ENCODE measurements around the gene POFUT2.
A peak's percentile ranks its signal among the peaks of the same experiment; 100 is the strongest.
"Not testable (repeated sequence)": the region's sequence is repeated elsewhere in the genome, so short reads cannot be mapped to it uniquely, and the experiment has no call there.

POFUT2 gene

DNA sequence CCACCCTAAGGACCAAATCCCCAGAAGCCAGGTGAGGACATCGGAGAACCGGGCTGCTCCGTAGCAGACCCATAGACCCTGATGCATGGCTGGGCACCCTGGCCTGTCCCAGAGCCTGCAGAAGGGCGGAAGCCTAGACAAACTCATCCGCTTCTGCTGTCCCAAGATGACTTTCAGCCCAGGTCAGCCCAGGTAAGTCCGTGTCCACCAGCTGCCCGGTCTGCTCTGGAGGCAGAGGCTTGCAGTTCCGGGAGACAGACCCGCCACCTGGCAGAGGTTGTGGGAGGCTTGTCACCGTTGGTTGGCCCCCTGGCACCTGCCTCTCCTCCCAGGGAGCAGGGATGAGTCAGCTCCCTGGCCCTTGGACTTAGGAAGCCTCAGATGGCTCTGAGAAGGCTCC, 22.8 kb upstream of the POFUT2 start:
- DNase-seq (ENCODE audit: low read depth in 2 of 2): no peak

DNA sequence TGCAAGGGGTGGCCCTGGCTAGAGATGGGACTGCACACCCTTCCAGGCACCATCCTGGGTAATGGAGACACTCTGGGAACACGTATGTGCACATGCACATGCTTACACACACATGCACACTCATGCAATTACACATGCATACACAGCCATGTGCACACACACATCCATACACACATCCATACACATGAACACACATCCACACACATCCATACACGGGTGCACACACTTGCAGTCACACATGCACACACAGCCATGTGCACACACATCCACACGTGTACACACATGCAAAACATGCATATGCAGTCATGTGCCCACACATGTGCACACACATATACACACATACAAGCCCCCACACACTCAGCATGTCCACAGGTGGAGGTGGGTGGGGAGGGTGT, 22.3 kb upstream of the POFUT2 start:
- DNase-seq (ENCODE audit: low read depth in 2 of 2): no peak

DNA sequence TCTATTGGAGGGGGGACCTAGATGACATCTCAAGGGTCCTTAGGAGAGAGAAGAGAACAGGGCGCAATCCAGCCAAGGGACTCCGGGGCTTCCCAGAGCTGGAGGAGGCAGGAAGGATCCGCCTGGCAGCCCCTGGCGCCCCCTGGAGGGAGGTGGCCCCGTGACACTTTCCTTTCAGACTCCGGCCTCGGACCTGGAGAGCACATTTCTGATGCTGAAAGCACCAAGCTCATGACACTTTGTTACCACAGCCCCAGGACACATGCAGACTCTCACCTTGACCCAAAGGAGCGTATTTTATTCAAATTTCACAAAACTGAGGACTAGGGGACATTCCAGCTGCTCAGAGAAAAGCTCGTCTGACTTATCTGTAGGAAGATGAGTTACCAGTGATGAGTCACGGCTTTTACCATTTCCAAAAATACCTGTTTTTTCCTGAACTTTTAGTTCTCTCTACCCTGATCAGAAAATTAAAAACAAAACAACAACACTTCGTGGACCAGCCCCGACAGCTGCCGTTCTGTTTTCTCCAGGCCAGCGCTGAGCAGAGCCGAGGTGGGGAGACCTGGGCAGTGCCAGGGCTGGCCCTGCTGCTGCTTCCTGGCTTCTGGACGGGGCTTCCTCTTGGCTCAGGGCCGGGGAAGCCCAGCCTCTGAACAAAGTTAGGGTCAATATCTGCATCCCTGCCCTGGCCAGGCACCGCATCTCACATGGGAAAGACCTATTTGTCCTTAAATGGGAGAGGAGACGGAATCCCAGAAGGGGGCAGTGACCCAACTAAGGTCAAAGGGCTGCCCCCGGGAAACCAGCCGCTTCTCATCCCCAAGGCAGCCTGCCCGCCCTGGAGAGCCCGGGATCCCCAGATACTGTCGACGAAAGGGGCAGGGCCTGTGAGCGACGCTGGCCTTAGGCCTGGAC, 21.6 kb upstream of the POFUT2 start:
- DNase-seq (ENCODE audit: low read depth in 2 of 2): no peak

DNA sequence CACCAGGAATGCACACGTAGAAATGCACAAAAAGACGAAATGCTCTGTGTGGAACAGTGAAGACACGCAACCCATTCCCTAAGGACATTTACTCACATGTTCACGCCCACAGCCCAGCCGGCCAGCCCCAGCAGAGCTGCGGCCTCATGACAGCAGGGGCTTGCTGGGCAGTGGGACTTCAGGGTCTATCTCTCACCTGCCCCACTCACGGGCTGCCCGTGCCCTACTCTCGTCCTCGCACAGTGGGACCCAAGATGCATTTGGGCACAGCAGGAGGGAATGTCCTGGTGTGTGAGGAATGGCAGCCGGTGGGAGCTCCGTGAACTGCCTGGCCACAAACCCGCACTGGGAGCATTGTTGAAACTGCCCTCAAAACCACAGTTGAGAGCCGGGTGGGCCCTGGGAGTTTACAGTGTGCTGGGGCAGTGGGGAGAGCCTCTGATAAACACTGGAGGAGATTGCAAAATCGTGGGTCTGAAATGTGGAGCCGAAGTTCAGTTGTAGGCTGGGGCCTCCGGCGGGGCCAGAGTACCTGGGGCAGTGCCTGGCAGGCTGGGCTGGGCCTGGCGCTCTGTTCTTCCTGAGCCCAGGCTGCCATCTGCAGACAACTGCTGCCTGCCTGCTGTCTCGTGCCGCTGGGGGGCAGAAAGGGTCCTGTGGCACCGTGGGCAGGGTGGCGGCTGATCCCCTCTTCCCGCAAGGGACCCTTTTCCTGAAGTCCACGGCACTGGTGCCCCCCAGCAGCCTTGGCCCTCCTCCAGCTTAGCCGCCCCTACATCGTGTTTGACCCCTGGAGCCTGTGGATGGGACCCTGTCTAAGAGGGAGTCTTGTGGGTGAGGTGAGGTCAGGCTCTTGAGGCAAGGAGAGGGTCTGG, 20.7 kb upstream of the POFUT2 start:
- DNase-seq (ENCODE audit: low read depth in 2 of 2): no peak

DNA sequence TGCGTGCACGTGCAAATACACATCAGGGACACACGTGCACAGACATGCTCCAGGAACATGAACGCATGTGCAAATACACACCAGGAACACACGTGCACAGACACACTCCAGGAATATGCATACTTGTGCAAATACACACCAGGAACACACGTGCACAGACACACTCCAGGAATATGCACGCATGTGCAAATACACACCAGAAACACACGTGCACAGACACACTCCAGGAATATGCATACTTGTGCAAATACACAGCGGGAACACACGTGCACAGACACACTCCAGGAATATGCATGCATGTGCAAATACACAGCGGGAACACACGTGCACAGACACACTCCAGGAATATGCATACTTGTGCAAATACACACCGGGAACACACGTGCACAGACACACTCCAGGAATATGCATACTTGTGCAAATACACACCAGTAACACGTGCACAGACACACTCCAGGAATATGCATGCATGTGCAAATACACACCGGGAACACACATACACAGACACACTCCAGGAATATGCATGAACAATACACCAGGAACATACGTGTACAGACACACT, 20.0 kb upstream of the POFUT2 start:
- DNase-seq (ENCODE audit: low read depth in 2 of 2): not testable (repeated sequence)

DNA sequence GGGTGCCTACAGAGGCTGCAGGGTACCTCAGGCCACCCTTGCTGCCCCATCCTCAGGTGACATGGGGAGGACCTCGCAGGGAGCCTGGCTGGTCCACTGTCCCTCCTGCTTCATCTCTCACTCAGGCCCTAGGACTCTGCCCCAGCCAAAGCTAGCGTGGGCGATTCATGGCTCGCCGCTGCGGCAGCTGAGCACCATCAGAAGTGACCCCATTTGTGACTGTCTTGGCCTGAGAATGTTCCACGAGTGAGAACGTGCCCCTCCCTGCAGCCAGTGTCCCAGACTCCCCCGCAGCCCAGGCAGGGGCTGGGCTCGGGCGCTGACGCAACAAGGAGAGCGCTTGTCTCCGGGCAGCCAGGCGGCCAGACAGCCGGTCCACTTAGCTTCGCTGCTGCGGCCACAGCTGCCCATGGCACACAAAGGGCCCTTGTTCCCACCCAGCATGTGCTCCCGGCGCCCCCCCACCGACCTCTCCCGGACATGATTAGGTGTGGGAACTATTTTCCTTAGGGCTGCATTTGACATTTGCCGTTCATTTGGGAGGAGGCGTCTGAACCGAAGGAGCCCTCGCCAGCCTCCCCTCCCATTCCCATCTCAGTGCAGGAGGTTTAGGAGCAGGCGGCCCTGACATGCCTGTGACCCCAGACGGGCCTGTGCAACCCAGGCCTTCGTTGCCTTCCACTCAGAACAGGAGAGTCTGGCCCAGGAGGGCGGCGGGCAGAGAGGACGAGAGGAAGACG, 19.3 kb upstream of the POFUT2 start:
- DNase-seq (ENCODE audit: low read depth in 2 of 2): no peak

DNA sequence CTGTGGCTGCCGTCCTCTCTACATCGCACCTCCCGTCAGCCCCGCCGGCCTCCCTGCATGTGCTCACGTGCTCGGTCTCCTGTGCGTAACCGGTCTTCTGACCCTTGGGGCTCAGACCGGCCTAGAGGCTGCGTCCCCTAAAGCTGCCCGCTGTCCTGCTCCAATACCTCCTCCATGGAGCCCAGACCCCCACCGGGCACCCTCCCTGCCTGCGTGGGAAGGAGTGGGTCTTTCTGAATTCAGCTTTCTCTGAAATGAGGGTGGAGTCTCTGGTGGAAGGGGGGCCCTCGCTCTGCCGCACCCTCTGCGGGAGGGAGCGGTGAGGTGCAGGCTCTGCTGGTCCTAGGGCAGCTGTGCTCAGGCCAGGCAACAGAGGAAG, 18.7 kb upstream of the POFUT2 start:
- DNase-seq (ENCODE audit: low read depth in 2 of 2): no peak

DNA sequence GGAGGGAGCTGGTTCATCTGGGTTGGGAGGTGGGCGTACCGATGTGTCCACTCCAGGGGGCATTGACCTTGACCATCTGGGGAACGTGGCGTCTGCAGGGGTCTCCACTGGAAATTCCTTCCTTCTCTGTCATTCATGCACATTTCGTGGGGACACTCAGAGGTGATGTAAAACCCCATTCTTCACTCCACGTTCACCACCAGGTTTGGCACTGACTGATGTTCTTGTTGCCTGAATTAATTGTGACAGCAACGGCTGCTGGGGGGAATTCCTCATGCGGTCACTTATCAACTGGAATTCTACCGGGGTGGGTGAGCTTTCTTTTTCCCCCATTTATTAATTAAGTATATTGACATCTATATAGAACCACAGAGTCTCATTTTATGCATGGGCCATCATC, 18.1 kb upstream of the POFUT2 start:
- no peak for DNase-seq (ENCODE audit: low read depth in 2 of 2)

DNA sequence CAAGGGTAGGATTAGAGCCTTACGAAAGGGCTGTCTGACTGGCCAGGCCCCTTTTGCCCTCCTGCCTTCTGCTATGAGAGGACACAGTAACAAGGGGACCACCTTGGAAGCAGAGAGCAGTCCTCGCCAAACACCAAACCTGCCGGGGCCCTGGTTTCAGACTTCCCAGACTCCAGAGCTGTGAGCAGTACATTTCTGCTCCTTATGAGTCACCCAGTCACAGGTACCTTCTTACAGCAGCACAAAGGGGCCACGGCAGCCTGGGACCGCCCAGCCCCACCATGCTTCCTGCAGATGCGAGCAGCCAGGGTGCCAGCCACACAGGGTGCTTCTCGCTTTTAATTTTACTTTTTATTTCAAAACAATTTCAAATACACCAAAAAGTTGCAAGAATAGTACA, 17.2 kb upstream of the POFUT2 start:
- DNase-seq (ENCODE audit: low read depth in 2 of 2): no peak

DNA sequence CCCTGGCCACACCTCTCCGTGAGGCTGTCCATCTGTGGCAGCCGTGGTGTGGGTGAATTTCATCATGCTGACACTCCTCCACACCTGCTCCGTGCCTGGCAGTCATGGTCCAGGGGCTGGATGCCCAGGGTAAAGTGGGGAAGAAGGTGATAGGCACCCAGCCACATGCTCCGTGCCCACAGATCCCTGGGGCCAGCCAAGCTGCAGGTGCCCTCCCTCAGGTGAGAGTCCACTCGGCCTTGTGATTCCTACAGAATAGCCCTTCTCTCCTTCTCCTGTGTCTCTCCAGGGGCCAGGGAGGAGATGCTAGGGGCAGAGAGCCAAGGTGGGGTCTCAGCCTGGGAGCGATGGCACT, 16.8 kb upstream of the POFUT2 start:
- no peak for DNase-seq (ENCODE audit: low read depth in 2 of 2)

DNA sequence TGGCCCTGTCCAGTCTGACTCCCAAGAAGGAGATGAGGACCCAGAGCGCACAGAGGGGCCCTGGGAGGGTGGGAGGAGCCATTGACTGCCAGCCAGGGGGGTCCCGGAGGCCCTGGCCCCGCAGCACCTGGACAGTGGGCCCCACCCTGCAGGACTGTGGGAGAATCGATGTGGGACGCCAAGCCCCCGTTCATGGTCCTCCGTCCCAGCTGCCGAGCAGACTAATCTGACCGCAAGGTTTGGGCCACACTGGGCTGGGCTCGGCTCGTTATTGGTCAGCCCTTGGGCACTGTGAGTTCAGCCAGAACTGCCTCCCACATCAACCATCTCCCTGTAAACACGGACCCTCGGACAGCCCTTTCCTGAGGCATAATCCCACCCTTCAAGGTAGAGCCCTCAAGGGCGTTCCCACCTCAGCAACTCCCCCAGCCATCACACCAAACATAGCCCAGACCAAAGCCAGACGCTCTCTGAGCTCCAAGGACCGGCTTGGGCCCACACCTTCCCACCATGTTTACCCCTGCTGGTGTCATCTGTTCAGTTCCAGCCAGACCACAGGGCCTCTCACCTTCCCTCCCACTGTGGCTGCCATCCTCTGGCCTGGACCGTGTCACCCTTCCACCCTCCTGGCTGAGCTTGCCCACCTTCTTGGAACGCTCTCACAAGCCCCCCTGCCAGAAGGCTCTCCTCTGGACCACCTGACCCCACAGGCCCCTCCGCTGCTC, 16.2 kb upstream of the POFUT2 start:
- no peak for DNase-seq (ENCODE audit: low read depth in 2 of 2)

DNA sequence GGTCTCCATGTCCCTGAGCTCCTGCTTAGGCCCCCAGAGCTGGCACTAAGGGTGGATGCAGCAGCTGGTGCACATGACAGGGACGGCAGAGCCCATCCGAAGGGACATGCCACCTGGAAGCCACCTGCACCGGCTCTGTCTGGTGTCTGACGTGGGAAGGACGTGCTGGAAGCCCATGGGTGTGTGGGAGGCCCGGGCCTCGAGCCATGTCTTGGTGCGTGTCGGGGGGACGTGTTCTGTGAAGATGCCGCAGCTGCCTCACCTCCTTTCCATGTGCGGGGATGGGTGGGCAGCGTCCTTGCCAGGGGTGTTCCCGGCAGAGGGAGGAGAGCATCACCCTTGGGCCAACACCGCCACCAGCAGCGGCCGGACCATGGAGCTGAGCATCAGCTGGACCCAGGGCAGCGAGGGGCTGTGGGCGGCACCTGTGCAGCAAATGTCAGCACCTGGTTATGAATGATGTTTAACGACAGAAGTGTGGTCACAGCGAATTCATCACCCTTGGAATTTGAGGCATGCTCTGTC, 15.5 kb upstream of the POFUT2 start:
- no peak for DNase-seq (ENCODE audit: low read depth in 2 of 2)

DNA sequence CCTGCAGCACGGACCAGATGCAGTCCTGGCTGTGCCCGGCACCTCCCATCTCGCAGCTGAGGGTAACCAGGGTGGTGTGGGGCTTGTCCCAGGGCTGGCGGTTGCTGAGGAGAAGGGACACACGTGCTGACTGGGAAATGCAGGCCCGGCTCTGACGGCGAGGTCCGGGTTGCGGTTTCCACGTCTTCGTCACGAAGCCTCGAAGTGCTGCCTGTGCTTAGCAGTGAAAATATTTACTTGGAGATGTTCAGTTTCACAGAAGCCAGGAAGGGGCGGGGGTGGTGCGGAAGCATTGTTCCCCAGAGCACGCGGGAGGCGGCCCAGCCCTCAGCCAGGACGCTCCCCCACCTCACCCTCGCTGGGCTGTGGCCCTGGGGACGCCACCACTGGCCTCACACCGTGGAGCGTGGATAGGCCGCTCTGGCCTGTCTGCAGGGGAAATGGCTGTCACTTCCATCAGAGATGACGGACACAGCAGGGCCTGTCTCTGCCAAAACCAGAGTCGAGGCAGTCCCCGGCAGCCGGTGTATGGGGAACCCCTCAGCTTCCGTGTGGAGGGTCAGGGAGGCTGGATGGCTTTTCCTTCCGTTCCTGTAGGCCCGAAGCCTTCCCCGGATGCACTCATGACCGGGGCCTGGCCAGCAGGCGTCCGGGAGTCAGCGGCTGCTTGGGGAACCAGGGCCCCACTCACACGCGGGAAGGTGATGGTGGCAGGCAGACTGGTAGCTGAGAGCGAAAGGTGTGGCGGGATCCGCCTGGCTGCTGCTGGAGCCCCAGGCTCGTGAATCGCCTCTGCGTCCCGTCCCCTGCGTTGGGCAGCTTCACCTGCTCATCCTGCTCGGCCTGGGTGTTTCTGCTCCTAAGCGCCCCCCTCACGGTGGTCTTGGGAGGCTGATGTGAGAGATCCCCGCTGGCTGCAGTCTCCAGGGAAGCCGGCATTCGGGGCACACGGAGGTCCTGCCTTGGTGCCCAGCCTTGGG, 14.7 kb upstream of the POFUT2 start:
- peak in 1 of 2 donors; percentile 31 for DNase-seq (ENCODE audit: low read depth in 2 of 2)

DNA sequence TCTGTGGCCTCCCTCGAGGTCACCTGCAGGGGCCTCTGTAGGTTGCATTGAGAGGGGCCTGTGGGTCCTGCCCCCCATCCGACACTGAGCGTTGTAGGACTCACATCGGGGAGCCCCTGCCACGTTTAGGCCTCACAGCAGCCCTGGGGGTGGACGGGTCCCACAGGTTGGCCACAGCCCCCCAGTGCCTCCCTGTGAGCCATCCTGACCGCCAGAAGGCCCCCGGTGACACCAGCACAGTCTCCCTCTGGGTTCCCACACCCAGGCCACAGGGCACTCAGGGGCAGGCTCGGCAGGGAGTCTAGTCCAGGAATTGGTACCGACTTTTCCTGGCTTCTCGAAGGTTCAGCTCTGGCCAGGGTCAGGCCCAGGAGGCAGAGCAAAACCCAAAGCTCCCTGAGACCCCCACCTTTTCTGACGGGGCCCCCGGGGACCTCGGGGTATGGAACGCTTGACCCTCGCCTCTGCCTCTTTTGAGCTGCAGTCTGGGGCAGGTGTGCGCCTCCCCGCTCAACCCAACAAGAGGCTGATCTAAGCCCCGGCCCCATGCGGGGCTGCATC, 13.9 kb upstream of the POFUT2 start:
- DNase-seq (ENCODE audit: low read depth in 2 of 2): no peak

DNA sequence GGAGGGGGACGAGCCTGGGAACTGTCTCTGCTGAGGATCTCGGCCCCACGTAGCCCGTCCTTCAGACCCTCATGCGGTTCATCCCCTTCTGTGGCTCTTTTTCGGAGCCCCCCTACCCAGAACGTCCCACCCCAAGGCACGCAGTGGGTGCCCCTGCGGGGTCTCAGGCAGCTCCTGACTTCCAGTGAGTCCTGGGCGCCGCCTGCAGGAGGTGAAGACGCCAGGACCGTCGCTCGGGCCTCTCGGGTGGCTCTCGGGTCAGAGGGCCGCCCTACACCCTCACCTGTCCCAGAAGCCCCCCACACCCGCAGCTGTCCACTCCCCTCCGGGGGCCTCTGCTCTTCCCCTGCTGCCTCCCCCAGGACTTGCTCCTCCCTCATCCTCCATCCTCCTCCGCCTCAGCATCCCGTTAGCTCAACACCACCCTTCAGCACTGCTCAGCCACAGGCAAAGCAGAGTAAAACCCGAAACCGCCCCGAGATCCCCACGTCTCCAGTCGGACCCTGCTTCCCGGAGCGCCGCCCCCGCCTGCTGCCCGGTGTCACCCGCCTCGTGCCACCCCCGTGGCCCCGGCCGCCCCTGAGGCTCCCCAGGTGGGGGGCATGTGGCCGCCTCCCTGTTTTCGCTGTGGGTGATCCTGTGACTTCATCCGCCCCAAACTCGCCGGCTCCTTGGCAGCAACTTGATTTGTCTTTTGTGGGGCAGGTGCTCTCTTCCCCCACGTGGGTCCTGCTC, 13.3 kb upstream of the POFUT2 start:
- DNase-seq (ENCODE audit: low read depth in 2 of 2): no peak

DNA sequence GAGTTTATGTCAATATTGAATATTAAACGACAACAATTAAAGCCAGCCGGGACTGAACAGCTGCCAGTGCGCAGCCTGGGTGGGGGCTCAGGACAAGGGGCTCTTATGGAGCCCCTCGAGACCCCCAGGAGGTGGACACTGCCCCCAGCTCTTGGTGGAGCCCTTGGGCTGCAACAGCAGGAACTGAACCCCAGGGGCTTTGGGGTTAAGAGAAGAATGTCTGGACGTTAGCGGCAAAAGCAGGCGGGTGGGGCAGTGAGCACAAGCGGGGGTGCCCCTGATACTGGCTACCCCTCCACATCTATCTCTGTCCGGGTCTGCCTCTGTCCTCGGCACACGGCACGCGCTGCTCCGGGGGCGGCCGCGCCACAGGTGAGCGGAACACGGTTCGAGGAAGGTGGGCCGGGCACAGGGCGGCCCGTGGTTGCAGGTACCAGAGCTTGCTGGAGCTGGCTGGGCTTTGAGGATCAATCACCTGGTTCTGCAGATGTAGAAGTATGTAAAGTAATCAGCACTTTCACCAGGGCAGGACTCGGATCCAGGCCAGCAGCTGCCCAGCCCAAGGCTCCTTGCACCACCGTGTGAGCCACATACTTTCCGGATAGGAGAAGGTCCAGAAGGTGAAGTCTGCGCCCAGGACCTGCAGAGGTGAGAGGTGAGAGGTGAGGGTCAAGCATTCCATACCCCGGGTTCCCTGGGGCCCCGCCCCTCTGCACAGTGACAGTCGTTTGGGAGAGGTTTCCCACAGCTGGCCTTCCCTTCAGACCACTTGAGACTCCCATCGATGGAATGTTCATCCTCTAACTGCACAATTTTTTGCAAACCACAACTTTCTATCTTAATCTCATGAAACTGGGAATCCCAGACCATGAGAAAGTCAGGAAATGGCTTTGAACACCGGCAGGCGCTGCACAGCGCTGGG, 12.4 kb upstream of the POFUT2 start:
- DNase-seq (ENCODE audit: low read depth in 2 of 2): no peak

DNA sequence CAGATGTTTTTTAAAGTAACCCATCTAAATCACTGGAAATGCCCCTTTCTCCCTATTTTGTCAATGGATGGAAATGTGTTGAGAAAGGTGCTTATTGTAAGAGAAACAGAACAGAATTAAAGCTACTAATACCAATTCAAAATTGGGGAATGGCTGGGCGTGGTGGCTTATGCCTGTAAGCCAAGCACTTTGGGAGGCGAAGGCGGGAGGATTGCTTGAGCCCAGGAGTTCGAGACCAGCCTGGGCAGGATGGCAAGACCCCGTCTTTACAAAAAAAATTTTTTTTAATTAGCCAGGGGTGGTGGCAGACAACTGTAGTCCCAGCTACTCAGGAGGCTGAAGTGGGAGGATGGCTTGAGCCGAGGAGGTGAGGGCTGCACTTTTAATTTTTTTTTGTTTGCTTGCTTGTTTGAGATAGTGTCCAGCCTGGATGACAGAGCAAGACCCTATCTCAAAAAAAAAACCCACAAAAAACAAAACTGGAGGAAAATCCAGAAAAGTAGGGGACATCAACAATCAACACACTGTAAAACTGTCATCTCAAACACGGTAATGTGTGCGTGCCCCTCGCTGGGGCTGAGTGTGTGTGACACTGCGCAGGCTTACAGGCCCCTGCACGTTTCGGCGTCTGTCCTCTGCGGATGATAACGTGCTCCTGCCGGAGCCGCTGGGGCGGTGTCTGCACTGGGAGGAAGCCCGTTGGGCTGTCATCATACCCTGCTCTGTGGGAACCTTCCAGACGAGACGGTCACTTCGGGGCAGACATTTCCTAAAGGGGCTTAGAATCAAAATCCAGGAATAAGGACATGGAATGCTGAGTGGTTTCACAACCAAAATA, 11.6 kb upstream of the POFUT2 start:
- DNase-seq (ENCODE audit: low read depth in 2 of 2): no peak
